CD4-positive, CD25-positive, alpha-beta regulatory T cell (primary cell): ENCODE data around the gene VPS54. TPM values are rescaled to one million over a fixed set of nuclear protein-coding genes. Genes with fewer than 3 reads are reported as not detected.
"Not testable (repeated sequence)": the region's sequence is repeated elsewhere in the genome, so short reads cannot be mapped to it uniquely, and the experiment has no call there.

Source experiments
- ATAC-seq, 2 donors: fragments of 150-1000 bp; cut with Tn5 transposase; one replicate each; pipeline ENCODE4 v1.10.0; 2021; ENCODE audit warnings: low read depth in 2 of 2, moderate number of reproducible peaks in 2 of 2, moderate library complexity in 1 of 2
- DNase-seq, 3 donors: peaks; one replicate each; pipeline versions ENCODE4 v3.0.0 to v3.0.0-alpha.2; 2012 to 2022; ENCODE audit warnings: mixed read lengths in 1 of 3
- H3K27ac ChIP-seq: one replicate; pipeline ENCODE4 v1.7.0; 2013; ENCODE audit warnings: mild to moderate bottlenecking, low read length; ENCODE audit not compliant: insufficient read depth, poor library complexity, severe bottlenecking
- H3K27me3 ChIP-seq: one replicate; pipeline ENCODE4 v1.7.0; 2013; ENCODE audit warnings: low read length; ENCODE audit not compliant: control insufficient read depth, insufficient read depth
- H3K36me3 ChIP-seq: one replicate; pipeline ENCODE4 v1.7.0; 2013; ENCODE audit warnings: mild to moderate bottlenecking, low read length, moderate library complexity; ENCODE audit not compliant: control insufficient read depth, insufficient read depth
- H3K4me1 ChIP-seq: 2 replicates; pipeline ENCODE4 v1.7.0; 2013; ENCODE audit warnings: mild to moderate bottlenecking, low read length; ENCODE audit not compliant: insufficient read depth, control insufficient read depth, poor library complexity, severe bottlenecking
- H3K4me3 ChIP-seq: one replicate; pipeline ENCODE4 v1.7.0; 2013; ENCODE audit warnings: low read depth, mild to moderate bottlenecking, low read length, moderate library complexity
- H3K9me3 ChIP-seq, 2 experiments: 1 replicate in 1 of 2; 2 replicates in 1 of 2; pipeline ENCODE4 v1.7.0; 2013; ENCODE audit warnings: low read length in 2 of 2, mild to moderate bottlenecking in 1 of 2, moderate library complexity in 1 of 2; ENCODE audit not compliant: control insufficient read depth in 2 of 2
- H3K27ac Mint-ChIP-seq, 3 donors: one replicate each; pipeline ENCODE4 v1.8.0; 2020 to 2022; ENCODE audit warnings: mild to moderate bottlenecking in 3 of 3, mixed read lengths in 3 of 3, moderate library complexity in 2 of 3
- H3K27me3 Mint-ChIP-seq: one replicate; pipeline ENCODE4 v1.8.0; 2022; ENCODE audit warnings: mild to moderate bottlenecking, mixed read lengths
- H3K36me3 Mint-ChIP-seq: one replicate; pipeline ENCODE4 v1.8.0; 2020; ENCODE audit warnings: mixed read lengths
- H3K4me1 Mint-ChIP-seq, 4 donors: one replicate each; pipeline ENCODE4 v1.8.0; 2020 to 2022; ENCODE audit warnings: mixed read lengths in 4 of 4, mild to moderate bottlenecking in 1 of 4
- H3K4me3 Mint-ChIP-seq, 4 donors: one replicate each; pipeline ENCODE4 v1.8.0; 2020 to 2022; ENCODE audit warnings: mild to moderate bottlenecking in 4 of 4, mixed read lengths in 4 of 4, moderate library complexity in 3 of 4
- H3K9me3 Mint-ChIP-seq, 7 donors: one replicate each; pipeline ENCODE4 v1.8.0; 2020 to 2022; ENCODE audit warnings: mixed read lengths in 7 of 7, mild to moderate bottlenecking in 3 of 7, moderate library complexity in 2 of 7
- polyA plus RNA-seq, 4 donors: library from polyadenylated mRNA; unstranded; fragments of 300-500 nt; fragmentation: Illumina TruSeq; gene quantifications; one replicate each; pipeline ENCODE4 v1.2.3, GENCODE V29; 2021
- total RNA-seq: library from RNA; stranded (reverse); gene quantifications from one replicate; pipeline ENCODE4 v1.2.3, GENCODE V29; 2022

VPS54 gene
- total and polyA plus RNA-seq, 5 donors from 2014 or later, result 6.4 to 20.7 (median 12.2) TPM

GRCh38 chr2:63932104-63932503 lies 87.1 kb downstream of the VPS54 start:
- not testable (repeated sequence) for H3K4me3 ChIP-seq, H3K4me3 Mint-ChIP-seq, H3K27me3 ChIP-seq, H3K27ac Mint-ChIP-seq, H3K27me3 Mint-ChIP-seq, H3K9me3 Mint-ChIP-seq, H3K4me1 ChIP-seq, ATAC-seq, DNase-seq, H3K27ac ChIP-seq, H3K9me3 ChIP-seq
- Mint-ChIP-seq H3K36me3 (peaks cover 73% of the 10 kb centered on the region), H3K4me1 (peaks cover 9 to 32% (median 20%) of the 10 kb centered on the region in 4 donors)
- H3K36me3 ChIP-seq, result peaks cover 29% of the 10 kb centered on the region

GRCh38 chr2:63926815-63927214 lies 92.4 kb downstream of the VPS54 start:
- Histone ChIP-seq H3K27me3 (no peaks in the 10 kb centered on the region), H3K36me3 (peaks cover 17% of the 10 kb centered on the region), H3K9me3 (no peaks in the 10 kb centered on the region), H3K4me3 (no peak overlapping the region), H3K27ac (no peak overlapping the region), H3K4me1 (no peaks in the 10 kb centered on the region)
- ATAC-seq, result no peak
- Mint-ChIP-seq H3K4me3 (no peak overlapping the region), H3K36me3 (peaks cover 60% of the 10 kb centered on the region), H3K27ac (no peak overlapping the region), H3K4me1 (peaks cover 14 to 43% (median 20%) of the 10 kb centered on the region in 4 donors), H3K9me3 (peaks cover 0 to 5% (median under 1%) of the 10 kb centered on the region in 7 donors), H3K27me3 (no peaks in the 10 kb centered on the region)
- DNase-seq, result no peak

- no peaks in the 10 kb centered on the region for H3K27me3 ChIP-seq
- no peak overlapping the region for H3K4me3 ChIP-seq
- Mint-ChIP-seq H3K27ac (no peak overlapping the region), H3K4me1 (peaks cover 0 to 6% (median under 1%) of the 10 kb centered on the region in 4 donors), H3K36me3 (peaks cover 57% of the 10 kb centered on the region), H3K27me3 (no peaks in the 10 kb centered on the region), H3K4me3 (no peak overlapping the region), H3K9me3 (no peaks in the 10 kb centered on the region)
- no peak for DNase-seq
- no peak for ATAC-seq
- no peaks in the 10 kb centered on the region for H3K4me1 ChIP-seq
- H3K27ac ChIP-seq, result no peak overlapping the region
- H3K36me3 ChIP-seq, result peaks cover 73% of the 10 kb centered on the region
- H3K9me3 ChIP-seq, result no peaks in the 10 kb centered on the region
These were observed 104.9 kb downstream of the VPS54 start for GRCh38 chr2:63914311-63914710.

GRCh38 chr2:63903003-63903402 lies 116.2 kb downstream of the VPS54 start:
- no peak for ATAC-seq
- Mint-ChIP-seq H3K27me3 (no peaks in the 10 kb centered on the region), H3K4me3 (no peak overlapping the region), H3K9me3 (peaks cover 2 to 36% (median 13%) of the 10 kb centered on the region in 7 donors), H3K27ac (peak overlapping the region in 1 of 3 donors; percentile 60), H3K36me3 (peaks cover 78% of the 10 kb centered on the region), H3K4me1 (peaks cover 0 to 12% (median 4%) of the 10 kb centered on the region in 4 donors)
- peaks cover 31 to 41% of the 10 kb centered on the region in 2 experiments for H3K9me3 ChIP-seq
- no peaks in the 10 kb centered on the region for H3K27me3 ChIP-seq
- no peaks in the 10 kb centered on the region for H3K4me1 ChIP-seq
- H3K36me3 ChIP-seq, result peaks cover 45% of the 10 kb centered on the region
- H3K4me3 ChIP-seq, result no peak overlapping the region
- peak in 1 of 3 donors; percentile 58 for DNase-seq
- H3K27ac ChIP-seq, result no peak overlapping the region

GRCh38 chr2:63902149-63902548 lies 117.1 kb downstream of the VPS54 start:
- H3K36me3 ChIP-seq, result peaks cover 49% of the 10 kb centered on the region
- DNase-seq, result no peak
- ATAC-seq, result no peak
- no peak overlapping the region for H3K4me3 ChIP-seq
- H3K36me3 Mint-ChIP-seq, result peaks cover 74% of the 10 kb centered on the region
- no peak overlapping the region for H3K27ac ChIP-seq
- peaks cover 31 to 41% of the 10 kb centered on the region in 2 experiments for H3K9me3 ChIP-seq
- no peaks in the 10 kb centered on the region for H3K4me1 ChIP-seq
- peaks cover 2 to 36% (median 13%) of the 10 kb centered on the region in 7 donors for H3K9me3 Mint-ChIP-seq
- no peak overlapping the region for H3K4me3 Mint-ChIP-seq
- H3K27me3 ChIP-seq, result no peaks in the 10 kb centered on the region
- peaks cover 0 to 12% (median 4%) of the 10 kb centered on the region in 4 donors for H3K4me1 Mint-ChIP-seq
- H3K27ac Mint-ChIP-seq, result peak overlapping the region in 1 of 3 donors; percentile 60
- no peaks in the 10 kb centered on the region for H3K27me3 Mint-ChIP-seq

- no peak for ATAC-seq
- H3K27ac Mint-ChIP-seq, result peak overlapping the region in 1 of 3 donors; percentile 67
- H3K36me3 Mint-ChIP-seq, result peaks cover 52% of the 10 kb centered on the region
- peaks cover 2 to 9% (median 3%) of the 10 kb centered on the region in 4 donors for H3K4me1 Mint-ChIP-seq
- no peaks in the 10 kb centered on the region for H3K27me3 ChIP-seq
- H3K27me3 Mint-ChIP-seq, result no peaks in the 10 kb centered on the region
- H3K4me1 ChIP-seq, result no peaks in the 10 kb centered on the region
- DNase-seq, result no peak
- H3K4me3 Mint-ChIP-seq, result no peak overlapping the region
- peaks cover 21 to 23% of the 10 kb centered on the region in 2 experiments for H3K9me3 ChIP-seq
- no peak overlapping the region for H3K27ac ChIP-seq
- no peak overlapping the region for H3K4me3 ChIP-seq
- peaks cover 0 to 16% (median 9%) of the 10 kb centered on the region in 7 donors for H3K9me3 Mint-ChIP-seq
- peaks cover 41% of the 10 kb centered on the region for H3K36me3 ChIP-seq
These were observed 119.6 kb downstream of the VPS54 start for GRCh38 chr2:63899639-63900038.

GRCh38 chr2:63898839-63899238 lies 120.4 kb downstream of the VPS54 start:
- Histone ChIP-seq H3K4me1 (no peaks in the 10 kb centered on the region), H3K27ac (no peak overlapping the region), H3K9me3 (peaks cover 18 to 20% of the 10 kb centered on the region in 2 experiments), H3K4me3 (no peak overlapping the region), H3K36me3 (peaks cover 41% of the 10 kb centered on the region), H3K27me3 (no peaks in the 10 kb centered on the region)
- peaks cover 55% of the 10 kb centered on the region for H3K36me3 Mint-ChIP-seq
- no peak overlapping the region for H3K27ac Mint-ChIP-seq
- peaks cover 0 to 9% (median 3%) of the 10 kb centered on the region in 4 donors for H3K4me1 Mint-ChIP-seq
- no peak overlapping the region for H3K4me3 Mint-ChIP-seq
- H3K9me3 Mint-ChIP-seq, result peaks cover 0 to 16% (median 9%) of the 10 kb centered on the region in 7 donors
- no peaks in the 10 kb centered on the region for H3K27me3 Mint-ChIP-seq
- ATAC-seq, result no peak
- no peak for DNase-seq

GRCh38 chr2:63894167-63894566 lies 125.1 kb downstream of the VPS54 start:
- Mint-ChIP-seq H3K4me3 (no peak overlapping the region), H3K27me3 (no peaks in the 10 kb centered on the region), H3K4me1 (peaks cover 0 to 10% (median 7%) of the 10 kb centered on the region in 4 donors), H3K9me3 (no peaks in the 10 kb centered on the region), H3K36me3 (peaks cover 38% of the 10 kb centered on the region), H3K27ac (no peak overlapping the region)
- Histone ChIP-seq H3K4me1 (no peaks in the 10 kb centered on the region), H3K4me3 (no peak overlapping the region), H3K9me3 (no peaks in the 10 kb centered on the region), H3K27ac (no peak overlapping the region), H3K36me3 (peaks cover 75% of the 10 kb centered on the region), H3K27me3 (no peaks in the 10 kb centered on the region)
- DNase-seq (no peak), ATAC-seq (no peak)
